A549 (cell line): ENCODE measurements around the gene ABRAXAS1. TPM values are rescaled to one million over a fixed set of nuclear protein-coding genes. Genes with fewer than 3 reads are reported as not detected.

Experiments used
- ATAC-seq, 2 experiments: fragments of 200-7000 bp in 1 of 2; fragments of >200 bp in 1 of 2; cut with Nextera tagmentation in 1 of 2; cut with Tn5 transposase in 1 of 2; 3 replicates each; pipeline versions ENCODE4 v1.8.0 to v1.9.1; 2018 to 2020; ENCODE audit warnings: mild to moderate bottlenecking in 1 of 2, moderate library complexity in 1 of 2
- CTCF ChIA-PET: fragments of 300-600 bp; sonication (Branson Sonifier 250); formaldehyde crosslinking; extraction: SDS; loops from one replicate; lab custom pipeline; 2021; ENCODE audit warnings: antibody characterized with exemption, inconsistent platforms; lab: Yijun Ruan, JAX
- POLR2A ChIA-PET: fragments of 350-600 bp; formaldehyde crosslinking; extraction: SDS; loops from one replicate; lab custom pipeline; 2021; ENCODE audit warnings: antibody characterized with exemption, inconsistent platforms; lab: Yijun Ruan, JAX
- DNase-seq, 2 experiments: peaks; one replicate each; pipeline versions ENCODE4 v3.0.0 to v3.0.0-alpha.2; 2011 to 2016; ENCODE audit warnings: low read depth in 1 of 2, low spot score in 1 of 2
- FAIRE-seq: peaks from 2 replicates; lab custom pipeline; 2011; peaks lifted over from hg19 to GRCh38; lab: Jason Lieb, UNC
- H3K27ac ChIP-seq, 2 experiments: fragments of >200 bp; sonication (Bioruptor Twin); formaldehyde crosslinking; 3 replicates each; pipeline ENCODE4 v1.5.1; 2016 to 2017
- H3K4me1 ChIP-seq: fragments of >200 bp; sonication (Bioruptor Twin); formaldehyde crosslinking; 3 replicates; pipeline ENCODE4 v1.6.1; 2016
- H3K4me2 ChIP-seq: fragments of >200 bp; sonication (Bioruptor Twin); formaldehyde crosslinking; 3 replicates; pipeline ENCODE4 v1.6.1; 2016
- H3K4me3 ChIP-seq: fragments of >200 bp; sonication (Bioruptor Twin); formaldehyde crosslinking; 3 replicates; pipeline ENCODE4 v1.5.1; 2016
- H3K9me3 ChIP-seq: fragments of >200 bp; sonication (Bioruptor Twin); formaldehyde crosslinking; 3 replicates; pipeline ENCODE4 v1.6.1; 2016
- BHLHE40 ChIP-seq: IDR thresholded peaks from 2 replicates; pipeline ENCODE4 v1.6.1; 2012; ENCODE audit warnings: low read depth, low read length, inconsistent platforms
- CEBPB ChIP-seq, 2 experiments: fragments of >200 bp in 1 of 2; sonication (Bioruptor Twin) in 1 of 2; formaldehyde crosslinking in 1 of 2; IDR thresholded peaks; 2 replicates each; pipeline ENCODE4 v1.6.1; 2012 to 2016
- FOXS1 ChIP-seq: fragments of 250-450 bp; sonication (Bioruptor Pico); IDR thresholded peaks from 2 replicates; pipeline ENCODE4 v1.5.0; 2020; ENCODE audit warnings: mild to moderate bottlenecking, moderate library complexity
- GATA3 ChIP-seq: IDR thresholded peaks from 2 replicates; pipeline ENCODE4 v1.6.1; 2012; ENCODE audit warnings: borderline replicate concordance
- HDAC2 ChIP-seq: fragments of 200-600 bp; sonication (generic); IDR thresholded peaks from 2 replicates; pipeline ENCODE4 v1.6.1; 2016
- MAFK ChIP-seq: fragments of 450-650 bp; IDR thresholded peaks from 2 replicates; pipeline ENCODE4 v1.6.1; 2014; ENCODE audit not compliant: partially characterized antibody
- MYC ChIP-seq: IDR thresholded peaks from 2 replicates; pipeline ENCODE4 v1.6.1; 2012; ENCODE audit warnings: mild to moderate bottlenecking, inconsistent platforms, low read length, improper control_type of control experiment, borderline replicate concordance
- NFE2L2 ChIP-seq: fragments of 150-350 bp; conservative IDR thresholded peaks from 2 replicates; pipeline ENCODE4 v1.6.1; 2014; ENCODE audit warnings: low read length
- NPAS2 ChIP-seq: fragments of 250-450 bp; sonication (Bioruptor Pico); IDR thresholded peaks from 2 replicates; pipeline ENCODE4 v1.8.0; 2022; ENCODE audit warnings: mild to moderate bottlenecking, moderate library complexity, borderline replicate concordance
- RAD21 ChIP-seq, 2 experiments: fragments of >200 bp in 1 of 2; sonication (Bioruptor Twin) in 1 of 2; formaldehyde crosslinking in 1 of 2; IDR thresholded peaks in 1 of 2; conservative IDR thresholded peaks in 1 of 2; 2 replicates in 1 of 2; 3 replicates in 1 of 2; pipeline ENCODE4 v1.6.1; 2012 to 2018; ENCODE audit warnings: inconsistent platforms in 1 of 2
- RCOR1 ChIP-seq: fragments of 150-350 bp; IDR thresholded peaks from 2 replicates; pipeline ENCODE4 v1.6.1; 2014; ENCODE audit warnings: antibody characterized with exemption, low read length, low read depth
- SMC3 ChIP-seq: fragments of >200 bp; sonication (Bioruptor Twin); formaldehyde crosslinking; IDR thresholded peaks from 3 replicates; pipeline ENCODE4 v1.6.1; 2018; ENCODE audit warnings: inconsistent platforms
- TFCP2L1 ChIP-seq: fragments of 250-450 bp; sonication (Bioruptor Pico); IDR thresholded peaks from 2 replicates; pipeline ENCODE4 v1.5.0; 2021; ENCODE audit warnings: mild to moderate bottlenecking
- ZSCAN20 ChIP-seq: fragments of 250-450 bp; sonication (Bioruptor Pico); IDR thresholded peaks from 2 replicates; pipeline ENCODE4 v1.8.0; 2022; ENCODE audit warnings: mild to moderate bottlenecking, moderate library complexity
- WGBS: methylation state at CpG from one replicate; pipeline ENCODE4 v1.1.6; 2017; ENCODE audit errors: missing lambda C conversion rate; 5-methylcytosine and 5-hydroxymethylcytosine counted together
- polyA plus RNA-seq, 4 experiments: library from polyadenylated mRNA; depleted of rRNA in 3 of 4; stranded (reverse); fragments of >200 nt; fragmentation: RNase III in 1 of 4; extraction: RNeasy Plus Mini Kit Qiagen cat#74134 plus additional on column Dnase treatment in 1 of 4; gene quantifications; 2 replicates in 3 of 4; 3 replicates in 1 of 4; pipeline ENCODE4 v1.2.3, GENCODE V29; 2011 to 2017
- TF ChIP-seq, protein P1 (sequence below): fragments of 200-600 bp; sonication (generic); IDR thresholded peaks from 2 replicates; pipeline ENCODE4 v1.6.1; 2016; ENCODE audit warnings: antibody characterized with exemption, mild to moderate bottlenecking, moderate library complexity
- TF ChIP-seq, protein P2 (sequence below): IDR thresholded peaks from 2 replicates; pipeline ENCODE4 v1.6.1; 2012
- TF ChIP-seq, protein P3 (sequence below): fragments of 250-450 bp; sonication (Bioruptor Pico); IDR thresholded peaks from 2 replicates; pipeline ENCODE4 v1.5.0; 2021; ENCODE audit warnings: mild to moderate bottlenecking, moderate library complexity, borderline replicate concordance

Gene ABRAXAS1
- polyA plus RNA-seq, 2 of the 4 experiments (the other 2 are of a cell fraction): 9.6 to 16.5 TPM

- Histone ChIP-seq H3K4me1 (peaks cover 7% of the 10 kb centered on the region; the same call in 1 of the 3 replicates), H3K9me3 (no peaks in the 10 kb centered on the region), H3K4me2 (no peak overlapping the region), H3K27ac (no peak overlapping the region), H3K4me3 (no peak overlapping the region)
- no peak for DNase-seq
- no peak for ATAC-seq
- TF ChIP-seq RAD21 (conservative IDR thresholded peaks at IDR 0.05 in 1 of 2, IDR thresholded peaks at IDR 0.05 in 1 of 2) (no peak), HDAC2 (no peak), MAFK (no peak), RCOR1 (no peak)
- TF ChIP-seq, protein P1, sequence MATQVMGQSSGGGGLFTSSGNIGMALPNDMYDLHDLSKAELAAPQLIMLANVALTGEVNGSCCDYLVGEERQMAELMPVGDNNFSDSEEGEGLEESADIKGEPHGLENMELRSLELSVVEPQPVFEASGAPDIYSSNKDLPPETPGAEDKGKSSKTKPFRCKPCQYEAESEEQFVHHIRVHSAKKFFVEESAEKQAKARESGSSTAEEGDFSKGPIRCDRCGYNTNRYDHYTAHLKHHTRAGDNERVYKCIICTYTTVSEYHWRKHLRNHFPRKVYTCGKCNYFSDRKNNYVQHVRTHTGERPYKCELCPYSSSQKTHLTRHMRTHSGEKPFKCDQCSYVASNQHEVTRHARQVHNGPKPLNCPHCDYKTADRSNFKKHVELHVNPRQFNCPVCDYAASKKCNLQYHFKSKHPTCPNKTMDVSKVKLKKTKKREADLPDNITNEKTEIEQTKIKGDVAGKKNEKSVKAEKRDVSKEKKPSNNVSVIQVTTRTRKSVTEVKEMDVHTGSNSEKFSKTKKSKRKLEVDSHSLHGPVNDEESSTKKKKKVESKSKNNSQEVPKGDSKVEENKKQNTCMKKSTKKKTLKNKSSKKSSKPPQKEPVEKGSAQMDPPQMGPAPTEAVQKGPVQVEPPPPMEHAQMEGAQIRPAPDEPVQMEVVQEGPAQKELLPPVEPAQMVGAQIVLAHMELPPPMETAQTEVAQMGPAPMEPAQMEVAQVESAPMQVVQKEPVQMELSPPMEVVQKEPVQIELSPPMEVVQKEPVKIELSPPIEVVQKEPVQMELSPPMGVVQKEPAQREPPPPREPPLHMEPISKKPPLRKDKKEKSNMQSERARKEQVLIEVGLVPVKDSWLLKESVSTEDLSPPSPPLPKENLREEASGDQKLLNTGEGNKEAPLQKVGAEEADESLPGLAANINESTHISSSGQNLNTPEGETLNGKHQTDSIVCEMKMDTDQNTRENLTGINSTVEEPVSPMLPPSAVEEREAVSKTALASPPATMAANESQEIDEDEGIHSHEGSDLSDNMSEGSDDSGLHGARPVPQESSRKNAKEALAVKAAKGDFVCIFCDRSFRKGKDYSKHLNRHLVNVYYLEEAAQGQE: no peak
- WGBS: 33% methylated on average over 1 of the region's 1 CpG
- no peak for FAIRE-seq
- POLR2A ChIA-PET: no interaction called here
- CTCF ChIA-PET: interaction anchor here (1.0 to 2.1 kb wide), 4 partner anchors 93 to 157 kb away, joined by 3 to 9 read pairs (median 4); no protein-coding TSS in a partner anchor
These were observed 4.9 kb upstream of the ABRAXAS1 start for GRCh38 chr4:83489711-83490326.

DNA sequence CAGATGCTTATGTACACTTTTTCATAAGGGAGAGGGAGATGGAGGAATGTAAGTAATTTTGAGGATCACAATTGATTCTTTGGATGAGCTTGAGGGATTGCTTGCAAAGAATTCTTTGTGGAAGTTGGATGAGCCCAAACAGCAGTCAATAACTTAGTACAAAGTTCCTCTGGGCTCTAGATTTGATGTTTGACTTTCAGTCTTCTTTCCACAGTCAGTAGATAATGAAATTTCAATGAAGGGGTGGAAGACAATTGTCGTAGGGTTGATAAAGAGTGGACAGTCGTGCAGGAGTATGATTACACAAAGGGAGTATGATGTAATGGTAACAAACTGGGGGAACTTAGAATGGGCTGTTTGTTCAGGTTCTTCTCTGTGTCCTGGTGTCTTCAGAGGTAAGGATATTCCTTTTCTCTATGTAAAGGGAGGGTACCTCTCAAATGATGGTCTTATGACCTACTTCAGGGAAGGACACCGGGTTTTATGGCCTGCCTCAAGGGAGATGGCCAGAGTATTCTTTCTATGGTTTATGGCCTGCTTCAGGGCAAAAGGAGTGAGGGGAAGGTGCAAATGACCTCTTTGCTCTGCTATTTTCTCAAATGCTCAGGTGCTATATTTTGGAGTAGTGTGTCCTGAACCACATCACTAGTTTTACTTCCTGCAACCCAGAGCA lies 1.7 kb upstream of the ABRAXAS1 start:
- DNase-seq (no peak), ATAC-seq (no peak), FAIRE-seq (no peak)
- H3K4me1 ChIP-seq: peaks cover 12% of the 10 kb centered on the region; the same call in 2 of the 3 replicates
- no peak overlapping the region for H3K4me2 ChIP-seq
- TF ChIP-seq CEBPB (IDR thresholded peaks at IDR 0.05) (no peak), BHLHE40 (no peak), FOXS1 (CRISPR knock-in tag) (no peak), MYC (no peak), NPAS2 (no peak), TFCP2L1 (CRISPR knock-in tag) (no peak), SMC3 (no peak), HDAC2 (no peak), ZSCAN20 (CRISPR knock-in tag) (no peak), GATA3 (no peak), NFE2L2 (no peak)
- TF ChIP-seq, protein P1: no peak
- TF ChIP-seq, protein P2, sequence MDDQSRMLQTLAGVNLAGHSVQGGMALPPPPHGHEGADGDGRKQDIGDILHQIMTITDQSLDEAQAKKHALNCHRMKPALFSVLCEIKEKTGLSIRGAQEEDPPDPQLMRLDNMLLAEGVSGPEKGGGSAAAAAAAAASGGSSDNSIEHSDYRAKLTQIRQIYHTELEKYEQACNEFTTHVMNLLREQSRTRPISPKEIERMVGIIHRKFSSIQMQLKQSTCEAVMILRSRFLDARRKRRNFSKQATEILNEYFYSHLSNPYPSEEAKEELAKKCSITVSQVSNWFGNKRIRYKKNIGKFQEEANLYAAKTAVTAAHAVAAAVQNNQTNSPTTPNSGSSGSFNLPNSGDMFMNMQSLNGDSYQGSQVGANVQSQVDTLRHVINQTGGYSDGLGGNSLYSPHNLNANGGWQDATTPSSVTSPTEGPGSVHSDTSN: no peak
- TF ChIP-seq, protein P3, sequence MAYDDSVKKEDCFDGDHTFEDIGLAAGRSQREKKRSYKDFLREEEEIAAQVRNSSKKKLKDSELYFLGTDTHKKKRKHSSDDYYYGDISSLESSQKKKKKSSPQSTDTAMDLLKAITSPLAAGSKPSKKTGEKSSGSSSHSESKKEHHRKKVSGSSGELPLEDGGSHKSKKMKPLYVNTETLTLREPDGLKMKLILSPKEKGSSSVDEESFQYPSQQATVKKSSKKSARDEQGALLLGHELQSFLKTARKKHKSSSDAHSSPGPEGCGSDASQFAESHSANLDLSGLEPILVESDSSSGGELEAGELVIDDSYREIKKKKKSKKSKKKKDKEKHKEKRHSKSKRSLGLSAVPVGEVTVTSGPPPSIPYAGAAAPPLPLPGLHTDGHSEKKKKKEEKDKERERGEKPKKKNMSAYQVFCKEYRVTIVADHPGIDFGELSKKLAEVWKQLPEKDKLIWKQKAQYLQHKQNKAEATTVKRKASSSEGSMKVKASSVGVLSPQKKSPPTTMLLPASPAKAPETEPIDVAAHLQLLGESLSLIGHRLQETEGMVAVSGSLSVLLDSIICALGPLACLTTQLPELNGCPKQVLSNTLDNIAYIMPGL (CRISPR knock-in tag): no peak
- no peaks in the 10 kb centered on the region for H3K9me3 ChIP-seq
- ChIA-PET CTCF (interaction anchor here (1.1 kb wide), 1 partner anchor 158 kb away, joined by 5 read pairs; no protein-coding TSS in a partner anchor), POLR2A (no interaction called here)
- no peak overlapping the region for H3K4me3 ChIP-seq
- H3K27ac ChIP-seq: no peak overlapping the region
- WGBS: 84% methylated on average over 3 of the region's 3 CpGs
